GM12865 (cell line): ENCODE data around the gene SLITRK2.

Experiments used
- DNase-seq: peaks from one replicate; pipeline ENCODE4 v3.0.0; 2010; ENCODE audit warnings: low read depth
- H3K4me3 ChIP-seq: 2 replicates; pipeline ENCODE4 v1.5.1; 2011; ENCODE audit warnings: mild to moderate bottlenecking, low read depth, low read length, control low read depth
- TF ChIP-seq, protein P1 (sequence below): IDR thresholded peaks from 2 replicates; pipeline ENCODE4 v1.5.1; 2011; ENCODE audit warnings: low read length, control low read depth, low read depth, inconsistent platforms; ENCODE audit not compliant: insufficient read depth; ENCODE audit errors: missing control alignments

The SLITRK2 gene

DNA sequence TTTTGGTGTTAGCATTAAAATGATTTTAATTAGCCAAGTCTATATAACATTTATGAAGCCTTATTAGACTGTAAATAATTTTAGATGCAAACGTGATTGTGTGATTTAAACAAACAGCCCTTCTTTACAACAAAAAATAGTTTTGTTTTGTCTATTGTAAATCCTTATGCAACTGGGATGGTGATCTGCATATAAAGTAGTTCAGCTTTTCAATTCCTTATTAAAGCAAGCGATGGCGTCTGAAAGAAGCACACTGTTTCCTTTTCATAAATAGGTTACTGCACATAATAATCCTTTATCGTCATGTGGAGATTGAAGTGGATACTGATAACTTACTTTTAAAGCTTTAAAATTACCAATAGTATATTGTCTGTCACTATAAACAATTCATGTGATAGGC, 8.8 kb downstream of the SLITRK2 start:
- TF ChIP-seq, protein P1, sequence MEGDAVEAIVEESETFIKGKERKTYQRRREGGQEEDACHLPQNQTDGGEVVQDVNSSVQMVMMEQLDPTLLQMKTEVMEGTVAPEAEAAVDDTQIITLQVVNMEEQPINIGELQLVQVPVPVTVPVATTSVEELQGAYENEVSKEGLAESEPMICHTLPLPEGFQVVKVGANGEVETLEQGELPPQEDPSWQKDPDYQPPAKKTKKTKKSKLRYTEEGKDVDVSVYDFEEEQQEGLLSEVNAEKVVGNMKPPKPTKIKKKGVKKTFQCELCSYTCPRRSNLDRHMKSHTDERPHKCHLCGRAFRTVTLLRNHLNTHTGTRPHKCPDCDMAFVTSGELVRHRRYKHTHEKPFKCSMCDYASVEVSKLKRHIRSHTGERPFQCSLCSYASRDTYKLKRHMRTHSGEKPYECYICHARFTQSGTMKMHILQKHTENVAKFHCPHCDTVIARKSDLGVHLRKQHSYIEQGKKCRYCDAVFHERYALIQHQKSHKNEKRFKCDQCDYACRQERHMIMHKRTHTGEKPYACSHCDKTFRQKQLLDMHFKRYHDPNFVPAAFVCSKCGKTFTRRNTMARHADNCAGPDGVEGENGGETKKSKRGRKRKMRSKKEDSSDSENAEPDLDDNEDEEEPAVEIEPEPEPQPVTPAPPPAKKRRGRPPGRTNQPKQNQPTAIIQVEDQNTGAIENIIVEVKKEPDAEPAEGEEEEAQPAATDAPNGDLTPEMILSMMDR, result no peak
- no peak overlapping the region for H3K4me3 ChIP-seq
- DNase-seq, result no peak

DNA sequence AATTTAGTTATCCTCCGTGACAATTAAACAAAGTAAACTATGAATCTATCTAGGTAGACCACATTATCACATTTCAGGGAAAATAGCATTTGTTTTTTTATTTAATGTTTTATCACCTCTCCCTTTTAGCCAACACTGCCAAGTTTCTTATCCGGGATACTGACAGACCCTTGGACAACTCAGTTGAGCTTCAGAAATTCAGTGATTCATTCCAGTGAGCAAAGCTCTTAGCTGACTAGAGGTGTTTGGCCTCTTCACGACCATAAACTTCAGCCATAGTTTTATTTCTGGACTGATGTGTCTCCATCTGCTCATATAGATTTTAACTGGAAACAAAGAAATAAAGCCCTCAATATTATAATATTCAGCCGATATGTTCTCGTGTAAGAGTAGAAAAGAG, 15.2 kb downstream of the SLITRK2 start:
- no peak for DNase-seq
- no peak overlapping the region for H3K4me3 ChIP-seq
- TF ChIP-seq, protein P1, result no peak

GRCh38 chrX:145840531-145840930, 22.9 kb downstream of the SLITRK2 start:
- no peak overlapping the region for H3K4me3 ChIP-seq
- no peak for DNase-seq
- TF ChIP-seq, protein P1, result no peak

- TF ChIP-seq, protein P1, result no peak
- DNase-seq, result no peak
- no peak overlapping the region for H3K4me3 ChIP-seq
Observed at GRCh38 chrX:145843146-145843904, 25.7 kb downstream of the SLITRK2 start.

DNA sequence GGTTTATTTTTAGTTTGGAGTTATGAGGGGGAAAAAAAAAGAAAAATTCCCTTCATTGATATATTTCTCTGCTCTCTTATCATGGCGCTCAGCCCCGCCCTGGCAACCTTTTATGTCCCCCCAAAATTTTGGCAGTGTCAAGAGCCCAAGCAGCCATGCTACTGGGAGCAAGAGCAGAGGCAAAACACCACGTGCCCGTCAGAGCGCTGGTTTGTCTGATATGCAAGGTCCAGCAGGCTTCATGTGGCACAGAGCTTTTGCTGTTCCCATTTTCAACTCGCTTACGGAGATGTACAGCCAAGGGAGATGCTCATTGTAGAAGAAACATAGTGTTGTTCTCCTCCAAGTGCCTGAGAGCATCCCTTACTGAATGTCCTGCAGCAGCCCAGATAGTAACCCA, 27.3 kb downstream of the SLITRK2 start:
- no peak for DNase-seq
- TF ChIP-seq, protein P1, result no peak
- H3K4me3 ChIP-seq, result no peak overlapping the region

GRCh38 chrX:145848448-145848847, 30.8 kb downstream of the SLITRK2 start:
- no peak overlapping the region for H3K4me3 ChIP-seq
- no peak for DNase-seq
- TF ChIP-seq, protein P1, result no peak

DNA sequence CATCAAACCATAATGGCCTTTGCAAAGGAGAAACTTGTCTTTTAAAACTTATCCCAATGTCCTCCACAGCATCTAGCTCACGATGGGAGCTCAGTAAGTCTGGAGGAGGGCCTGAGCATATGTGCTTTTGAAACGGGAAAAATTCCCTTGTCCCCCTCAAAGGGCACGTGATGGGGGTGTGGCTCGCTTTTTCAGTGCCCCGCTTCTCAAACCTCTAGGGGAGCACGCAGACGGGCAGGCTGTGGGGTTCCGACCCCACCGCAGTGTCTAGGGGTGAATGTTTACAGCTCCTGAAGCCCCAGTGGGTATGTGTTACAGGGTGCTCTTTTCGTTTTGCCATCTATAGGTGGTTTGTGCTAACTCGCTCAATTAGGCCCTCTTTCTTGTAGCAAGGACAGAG, 31.2 kb downstream of the SLITRK2 start:
- no peak for DNase-seq
- TF ChIP-seq, protein P1, result no peak

More for the DNA sequence above, 31.2 kb downstream of the SLITRK2 start:
- H3K4me3 ChIP-seq, result no peak overlapping the region
